Kidney epithelial cell (primary cell): ENCODE measurements around the gene DOCK9. TPM values are rescaled to one million over a fixed set of nuclear protein-coding genes. Genes with fewer than 3 reads are reported as not detected.

ENCODE experiments used
- DNase-seq: peaks from one replicate; pipeline ENCODE4 v3.0.0-alpha.2; 2010; ENCODE audit warnings: low read depth
- H3K27me3 ChIP-seq: 2 replicates; pipeline ENCODE4 v1.6.0; 2011; ENCODE audit warnings: low read length; ENCODE audit not compliant: control insufficient read depth, insufficient read depth
- H3K36me3 ChIP-seq: 2 replicates; pipeline ENCODE4 v1.5.1; 2011; ENCODE audit warnings: low read length; ENCODE audit not compliant: control insufficient read depth, insufficient read depth
- H3K4me3 ChIP-seq: 2 replicates; pipeline ENCODE4 v1.5.1; 2011; ENCODE audit warnings: low read depth, mild to moderate bottlenecking, control low read depth, low read length
- total RNA-seq: library from RNA; depleted of rRNA; stranded (reverse); fragments of >200 nt; gene quantifications from 2 replicates; pipeline ENCODE4 v1.2.3, GENCODE V29; 2015
- TF ChIP-seq, protein P1 (sequence below): IDR thresholded peaks from 2 replicates; pipeline ENCODE4 v1.5.1; 2011; ENCODE audit warnings: mild to moderate bottlenecking, moderate library complexity, low read length, control low read depth, inconsistent platforms; ENCODE audit not compliant: insufficient read depth, poor library complexity, severe bottlenecking

Gene DOCK9
- total RNA-seq, 1 donor from 2014 or later, result 226 TPM

DNA sequence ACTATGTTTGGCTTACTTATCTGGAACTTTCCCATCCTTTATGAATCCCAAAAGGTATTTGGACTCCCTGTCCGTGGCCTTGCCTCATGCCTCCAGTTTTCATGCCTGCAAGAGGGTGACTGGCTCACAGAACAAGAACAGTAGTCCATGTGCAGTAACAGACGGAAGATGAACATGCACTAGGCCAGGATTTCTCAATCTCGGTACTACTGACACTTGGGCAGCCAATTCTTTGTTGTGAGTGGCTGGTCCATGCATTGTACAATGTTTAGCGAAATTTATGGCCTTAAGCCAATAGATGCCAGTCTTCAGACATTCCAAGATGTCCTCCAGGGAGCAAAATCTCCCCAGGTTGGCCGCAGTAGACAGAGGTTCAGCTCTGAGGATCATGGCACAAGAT, 61.9 kb downstream of the DOCK9 start:
- no peaks in the 10 kb centered on the region for H3K36me3 ChIP-seq
- TF ChIP-seq, protein P1, sequence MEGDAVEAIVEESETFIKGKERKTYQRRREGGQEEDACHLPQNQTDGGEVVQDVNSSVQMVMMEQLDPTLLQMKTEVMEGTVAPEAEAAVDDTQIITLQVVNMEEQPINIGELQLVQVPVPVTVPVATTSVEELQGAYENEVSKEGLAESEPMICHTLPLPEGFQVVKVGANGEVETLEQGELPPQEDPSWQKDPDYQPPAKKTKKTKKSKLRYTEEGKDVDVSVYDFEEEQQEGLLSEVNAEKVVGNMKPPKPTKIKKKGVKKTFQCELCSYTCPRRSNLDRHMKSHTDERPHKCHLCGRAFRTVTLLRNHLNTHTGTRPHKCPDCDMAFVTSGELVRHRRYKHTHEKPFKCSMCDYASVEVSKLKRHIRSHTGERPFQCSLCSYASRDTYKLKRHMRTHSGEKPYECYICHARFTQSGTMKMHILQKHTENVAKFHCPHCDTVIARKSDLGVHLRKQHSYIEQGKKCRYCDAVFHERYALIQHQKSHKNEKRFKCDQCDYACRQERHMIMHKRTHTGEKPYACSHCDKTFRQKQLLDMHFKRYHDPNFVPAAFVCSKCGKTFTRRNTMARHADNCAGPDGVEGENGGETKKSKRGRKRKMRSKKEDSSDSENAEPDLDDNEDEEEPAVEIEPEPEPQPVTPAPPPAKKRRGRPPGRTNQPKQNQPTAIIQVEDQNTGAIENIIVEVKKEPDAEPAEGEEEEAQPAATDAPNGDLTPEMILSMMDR, result no peak
- no peak for DNase-seq
- no peaks in the 10 kb centered on the region for H3K27me3 ChIP-seq
- no peak overlapping the region for H3K4me3 ChIP-seq

DNA sequence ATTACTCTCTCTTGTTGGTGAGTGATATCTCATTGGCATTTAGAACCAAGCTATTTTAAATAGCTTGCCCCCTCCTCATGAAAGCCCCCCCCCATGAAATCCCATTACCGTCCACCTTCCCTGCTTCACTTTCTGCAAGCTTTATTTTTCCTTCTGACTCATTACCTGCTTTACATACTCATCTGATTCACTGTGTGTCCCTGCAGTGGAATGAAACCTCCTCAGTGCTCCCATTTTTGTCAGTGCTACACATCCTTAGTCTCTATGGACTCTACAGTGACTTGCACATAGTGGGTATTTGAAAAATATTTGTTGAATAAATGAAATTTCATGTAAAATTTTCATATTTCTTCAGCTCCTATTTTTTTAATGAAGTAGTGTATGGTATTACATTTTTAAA, 62.3 kb downstream of the DOCK9 start:
- TF ChIP-seq, protein P1, result no peak
- Histone ChIP-seq H3K4me3 (no peak overlapping the region), H3K27me3 (no peaks in the 10 kb centered on the region), H3K36me3 (no peaks in the 10 kb centered on the region)
- DNase-seq, result no peak

GRCh38 chr13:98913741-98914140, 64.1 kb downstream of the DOCK9 start:
- no peaks in the 10 kb centered on the region for H3K36me3 ChIP-seq
- DNase-seq, result no peak
- no peaks in the 10 kb centered on the region for H3K27me3 ChIP-seq
- no peak overlapping the region for H3K4me3 ChIP-seq
- TF ChIP-seq, protein P1, result no peak

GRCh38 chr13:98912846-98913245, 65.0 kb downstream of the DOCK9 start:
- TF ChIP-seq, protein P1, result no peak
- H3K27me3 ChIP-seq, result no peaks in the 10 kb centered on the region

DNA sequence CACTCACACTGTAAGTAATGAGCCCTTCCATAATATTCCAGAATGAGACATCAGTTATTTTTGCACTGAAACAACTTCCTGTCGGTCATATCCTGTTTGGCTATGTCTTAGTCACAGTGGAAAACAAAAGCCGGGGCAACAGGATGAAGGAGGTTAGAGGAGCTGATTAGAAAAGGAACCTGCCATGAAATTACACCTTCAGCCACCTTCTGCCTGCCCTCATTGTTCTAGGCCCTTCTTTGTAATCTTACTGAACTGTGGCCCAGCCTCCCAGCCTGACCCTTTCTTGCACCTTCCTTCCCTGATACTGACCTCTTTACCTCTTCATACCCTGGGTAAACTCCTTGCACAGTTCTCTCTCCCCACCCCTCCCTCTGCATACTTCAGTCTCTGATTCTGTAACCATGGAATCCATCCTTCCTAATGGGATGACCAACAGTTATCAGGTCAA, 67.3 kb downstream of the DOCK9 start:
- H3K36me3 ChIP-seq, result no peaks in the 10 kb centered on the region
- H3K27me3 ChIP-seq, result no peaks in the 10 kb centered on the region
- peak; percentile 25 for DNase-seq
- no peak overlapping the region for H3K4me3 ChIP-seq
- TF ChIP-seq, protein P1, result no peak

More at GRCh38 chr13:98912846-98913245, 65.0 kb downstream of the DOCK9 start:
- no peak for DNase-seq
- H3K4me3 ChIP-seq, result no peak overlapping the region
- H3K36me3 ChIP-seq, result no peaks in the 10 kb centered on the region

GRCh38 chr13:98909016-98909415, 68.8 kb downstream of the DOCK9 start:
- TF ChIP-seq, protein P1, result no peak
- Histone ChIP-seq H3K27me3 (no peaks in the 10 kb centered on the region), H3K4me3 (no peak overlapping the region), H3K36me3 (no peaks in the 10 kb centered on the region)
- no peak for DNase-seq
